ENCODE measurements around the gene DHRS7.

Gene DHRS7

GRCh38 chr14:60161196-60162107, 3.7 kb downstream of the DHRS7 start:
- H3K9ac ChIP-seq (ENCODE audit: low read depth, low read length, poor library complexity, severe bottlenecking), result peak overlapping the region; percentile 35
- H3K9me3 ChIP-seq (ENCODE audit: insufficient read depth, low read depth, low read length), result no peaks in the 10 kb centered on the region
- peaks cover 85% of the 10 kb centered on the region for H3K79me2 ChIP-seq (ENCODE audit: insufficient read depth, low read length)

GRCh38 chr14:60160422-60160821, 4.8 kb downstream of the DHRS7 start:
- peaks cover 94% of the 10 kb centered on the region for H3K79me2 ChIP-seq (ENCODE audit: insufficient read depth, low read length)
- H3K4me3 ChIP-seq (ENCODE audit: low read length, poor library complexity, severe bottlenecking), result no peak overlapping the region

More at GRCh38 chr14:60161196-60162107, 3.7 kb downstream of the DHRS7 start:
- H3K4me2 ChIP-seq (ENCODE audit: low read depth, low read length, poor library complexity, severe bottlenecking), result peak overlapping the region; percentile 69
- H3K36me3 ChIP-seq (ENCODE audit: insufficient read depth, low read length), result no peaks in the 10 kb centered on the region
- no peaks in the 10 kb centered on the region for H3F3A ChIP-seq (ENCODE audit: low read depth)
- H2AFZ ChIP-seq (ENCODE audit: low read length), result no peak overlapping the region
- no peak for TF ChIP-seq EZH2phosphoT487 (IDR thresholded peaks at IDR 0.05; ENCODE audit: borderline replicate concordance)
- no peak for TF ChIP-seq CTCF (conservative IDR thresholded peaks at IDR 0.05; ENCODE audit: low read length)
- H3K9me2 ChIP-seq (replicated peaks; ENCODE audit: low read depth, low read length), result no peaks in the 10 kb centered on the region
- peak overlapping the region; percentile 53 for H3K4me3 ChIP-seq (ENCODE audit: low read length, poor library complexity, severe bottlenecking)
- H3K27me3 ChIP-seq (ENCODE audit: insufficient read depth, low read length, poor library complexity, severe bottlenecking), result no peaks in the 10 kb centered on the region
- peaks cover 61% of the 10 kb centered on the region for H3K4me1 ChIP-seq (ENCODE audit: insufficient read depth, low read length, poor library complexity, severe bottlenecking)
- H4K20me1 ChIP-seq (ENCODE audit: insufficient read depth, low read length, poor library complexity, severe bottlenecking), result peaks cover 17% of the 10 kb centered on the region

GRCh38 chr14:60154671-60155070, 10.5 kb downstream of the DHRS7 start:
- Histone ChIP-seq H3K9me3 (ENCODE audit: insufficient read depth, low read depth, low read length) (no peaks in the 10 kb centered on the region), H3K79me2 (ENCODE audit: insufficient read depth, low read length) (peaks cover 58% of the 10 kb centered on the region), H4K20me1 (ENCODE audit: insufficient read depth, low read length, poor library complexity, severe bottlenecking) (peaks cover 10% of the 10 kb centered on the region), H3K4me3 (ENCODE audit: low read length, poor library complexity, severe bottlenecking) (peak overlapping the region; percentile 39), H3K9me2 (replicated peaks; ENCODE audit: low read depth, low read length) (no peaks in the 10 kb centered on the region), H3K9ac (ENCODE audit: low read depth, low read length, poor library complexity, severe bottlenecking) (peak overlapping the region; percentile 42), H3F3A (ENCODE audit: low read depth) (0 out of 2 replicates have a peak, but pooled peaks cover 7% of the 10 kb centered on the region), H2AFZ (ENCODE audit: low read length) (no peak overlapping the region), H3K36me3 (ENCODE audit: insufficient read depth, low read length) (peaks cover 13% of the 10 kb centered on the region; the same call in 1 of the 2 replicates), H3K27me3 (ENCODE audit: insufficient read depth, low read length, poor library complexity, severe bottlenecking) (no peaks in the 10 kb centered on the region), H3K4me1 (ENCODE audit: insufficient read depth, low read length, poor library complexity, severe bottlenecking) (peaks cover 66% of the 10 kb centered on the region), H3K4me2 (ENCODE audit: low read depth, low read length, poor library complexity, severe bottlenecking) (peak overlapping the region; percentile 67)
- no peak for TF ChIP-seq EZH2phosphoT487 (IDR thresholded peaks at IDR 0.05; ENCODE audit: borderline replicate concordance)

More at GRCh38 chr14:60160422-60160821, 4.8 kb downstream of the DHRS7 start:
- H3K4me2 ChIP-seq (ENCODE audit: low read depth, low read length, poor library complexity, severe bottlenecking), result peak overlapping the region; percentile 69
- H3F3A ChIP-seq (ENCODE audit: low read depth), result no peaks in the 10 kb centered on the region
- no peaks in the 10 kb centered on the region for H3K9me3 ChIP-seq (ENCODE audit: insufficient read depth, low read depth, low read length)
- no peaks in the 10 kb centered on the region for H3K27me3 ChIP-seq (ENCODE audit: insufficient read depth, low read length, poor library complexity, severe bottlenecking)
- H3K9me2 ChIP-seq (replicated peaks; ENCODE audit: low read depth, low read length), result no peaks in the 10 kb centered on the region
- TF ChIP-seq EZH2phosphoT487 (IDR thresholded peaks at IDR 0.05; ENCODE audit: borderline replicate concordance) (no peak), CTCF (conservative IDR thresholded peaks at IDR 0.05; ENCODE audit: low read length) (no peak)
- peaks cover 17% of the 10 kb centered on the region for H4K20me1 ChIP-seq (ENCODE audit: insufficient read depth, low read length, poor library complexity, severe bottlenecking)
- H3K9ac ChIP-seq (ENCODE audit: low read depth, low read length, poor library complexity, severe bottlenecking), result no peak overlapping the region
- H3K36me3 ChIP-seq (ENCODE audit: insufficient read depth, low read length), result no peaks in the 10 kb centered on the region
- H3K4me1 ChIP-seq (ENCODE audit: insufficient read depth, low read length, poor library complexity, severe bottlenecking), result peaks cover 54% of the 10 kb centered on the region
- H2AFZ ChIP-seq (ENCODE audit: low read length), result no peak overlapping the region
